Sciatic nerve (tissue), 2 donors: ENCODE data around the gene HEMK1. TPM values are rescaled to one million over a fixed set of nuclear protein-coding genes. Genes with fewer than 3 reads are reported as not detected.

Source experiments
- ATAC-seq: fragments of 200-7000 bp; cut with Tn5 transposase; one replicate; pipeline ENCODE4 v1.9.1; 2020; ENCODE audit warnings: mild to moderate bottlenecking, moderate library complexity
- DNase-seq: peaks from one replicate; pipeline ENCODE4 v3.0.0-alpha.2; 2020; ENCODE audit warnings: low spot score
- intact Hi-C: fragments of 100-400 bp; cut with DNase I; formaldehyde crosslinking; loops from one replicate; pipeline ENCODE4 v1.14.2; 2022
- total RNA-seq: library from RNA; stranded (reverse); fragmentation: NEBNext Ultra II Directional; extraction: Animal tissue kit (Norgen Biotek cat#: 25700); gene quantifications from one replicate; pipeline ENCODE4 v1.2.1, GENCODE V29; 2021
- donor health status: DM: no; HTN: no; CAD: no.
- donor health status: DM: no; HTN: no; CAD: no.

Gene HEMK1
- total RNA-seq, result 21.3 TPM

GRCh38 chr3:50568947-50569749 is at the start of gene HEMK1:
Gene HEMK1, plus strand, starts transcription at chr3:50569522. Its CDS starts 1,583 bp downstream, at chr3:50571105.
- intact Hi-C loops, result loop anchor here (5.0 kb wide), 1 partner anchor 1113 kb away; no protein-coding TSS in a partner anchor
- peak; percentile 94 for ATAC-seq

GRCh38 chr3:50520849-50521248 is 48.5 kb upstream of the HEMK1 start:
- intact Hi-C loops, result no loop called here
- DNase-seq, result no peak
- no peak for ATAC-seq

More at GRCh38 chr3:50568947-50569749, at the start of gene HEMK1:
- peak; percentile 99 for DNase-seq

- no peak for DNase-seq
- intact Hi-C loops, result no loop called here
- ATAC-seq, result no peak
Measured at GRCh38 chr3:50521572-50521971, 47.8 kb upstream of the HEMK1 start.

GRCh38 chr3:50523279-50523811 is 46.0 kb upstream of the HEMK1 start:
- no peak for ATAC-seq
- no peak for DNase-seq
- intact Hi-C loops, result no loop called here

- ATAC-seq, result no peak
Measured at GRCh38 chr3:50524746-50525145, 44.6 kb upstream of the HEMK1 start.

GRCh38 chr3:50525191-50525910 is 44.0 kb upstream of the HEMK1 start:
- intact Hi-C loops, result no loop called here
- ATAC-seq, result no peak

More at GRCh38 chr3:50524746-50525145, 44.6 kb upstream of the HEMK1 start:
- intact Hi-C loops, result no loop called here
- no peak for DNase-seq

GRCh38 chr3:50525987-50526386 is 43.3 kb upstream of the HEMK1 start:
- DNase-seq (no peak), ATAC-seq (peak; percentile 38)
- intact Hi-C loops, result no loop called here

More at GRCh38 chr3:50525191-50525910, 44.0 kb upstream of the HEMK1 start:
- DNase-seq, result no peak

GRCh38 chr3:50530001-50530970 is 39.0 kb upstream of the HEMK1 start:
- no peak for ATAC-seq
- DNase-seq, result no peak
- intact Hi-C loops, result no loop called here

- intact Hi-C loops, result no loop called here
- no peak for ATAC-seq
- no peak for DNase-seq
Measured at GRCh38 chr3:50531201-50531600, 38.1 kb upstream of the HEMK1 start.

- peak; percentile 44 for ATAC-seq
Measured at GRCh38 chr3:50532062-50532705, 37.1 kb upstream of the HEMK1 start.

GRCh38 chr3:50533316-50533715 is 36.0 kb upstream of the HEMK1 start:
- intact Hi-C loops, result no loop called here
- ATAC-seq, result no peak
- no peak for DNase-seq

More at GRCh38 chr3:50532062-50532705, 37.1 kb upstream of the HEMK1 start:
- intact Hi-C loops, result no loop called here
- DNase-seq, result no peak

- ATAC-seq, result no peak
- intact Hi-C loops, result no loop called here
- DNase-seq, result no peak
Measured at GRCh38 chr3:50533807-50534461, 35.4 kb upstream of the HEMK1 start.

- intact Hi-C loops, result no loop called here
- ATAC-seq (no peak), DNase-seq (no peak)
Measured at GRCh38 chr3:50534681-50535330, 34.5 kb upstream of the HEMK1 start.

- intact Hi-C loops, result no loop called here
- DNase-seq (no peak), ATAC-seq (no peak)
Measured at GRCh38 chr3:50536471-50537180, 32.7 kb upstream of the HEMK1 start.

- intact Hi-C loops, result no loop called here
- DNase-seq (no peak), ATAC-seq (no peak)
Measured at GRCh38 chr3:50537421-50538129, 31.7 kb upstream of the HEMK1 start.
